Fibroblast of lung (primary cell): ENCODE measurements around the gene PTRH2.

Experiments
- EZH2 ChIP-seq: IDR thresholded peaks from 2 replicates; pipeline ENCODE4 v1.5.1; 2012; ENCODE audit warnings: low read length, control low read depth, mild to moderate bottlenecking; ENCODE audit errors: missing control alignments
- TF ChIP-seq, protein P1 (sequence below), 2 donors: IDR thresholded peaks in 1 of 2; conservative IDR thresholded peaks in 1 of 2; 1 replicate in 1 of 2; 2 replicates in 1 of 2; pipeline ENCODE4 v1.5.1; 2011 to 2012; ENCODE audit warnings: low read length in 2 of 2, control low read depth in 1 of 2, inconsistent platforms in 1 of 2, low read depth in 1 of 2, mild to moderate bottlenecking in 1 of 2

- TF ChIP-seq, protein P1, sequence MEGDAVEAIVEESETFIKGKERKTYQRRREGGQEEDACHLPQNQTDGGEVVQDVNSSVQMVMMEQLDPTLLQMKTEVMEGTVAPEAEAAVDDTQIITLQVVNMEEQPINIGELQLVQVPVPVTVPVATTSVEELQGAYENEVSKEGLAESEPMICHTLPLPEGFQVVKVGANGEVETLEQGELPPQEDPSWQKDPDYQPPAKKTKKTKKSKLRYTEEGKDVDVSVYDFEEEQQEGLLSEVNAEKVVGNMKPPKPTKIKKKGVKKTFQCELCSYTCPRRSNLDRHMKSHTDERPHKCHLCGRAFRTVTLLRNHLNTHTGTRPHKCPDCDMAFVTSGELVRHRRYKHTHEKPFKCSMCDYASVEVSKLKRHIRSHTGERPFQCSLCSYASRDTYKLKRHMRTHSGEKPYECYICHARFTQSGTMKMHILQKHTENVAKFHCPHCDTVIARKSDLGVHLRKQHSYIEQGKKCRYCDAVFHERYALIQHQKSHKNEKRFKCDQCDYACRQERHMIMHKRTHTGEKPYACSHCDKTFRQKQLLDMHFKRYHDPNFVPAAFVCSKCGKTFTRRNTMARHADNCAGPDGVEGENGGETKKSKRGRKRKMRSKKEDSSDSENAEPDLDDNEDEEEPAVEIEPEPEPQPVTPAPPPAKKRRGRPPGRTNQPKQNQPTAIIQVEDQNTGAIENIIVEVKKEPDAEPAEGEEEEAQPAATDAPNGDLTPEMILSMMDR (conservative IDR thresholded peaks at IDR 0.05 in 1 of 2, IDR thresholded peaks at IDR 0.05 in 1 of 2; ENCODE audit: low read depth in 1 of 2, low read length in 2 of 2): no peak
- no peak for TF ChIP-seq EZH2
These were observed 55.1 kb downstream of the PTRH2 start for GRCh38 chr17:59652119-59652518.
